Lower leg skin (tissue), 3 donors: ENCODE measurements around the gene RSPRY1.

Experiments used
- CTCF ChIP-seq, 3 donors: fragments of 450-650 bp; IDR thresholded peaks; one replicate each; pipeline ENCODE4 v1.5.1; 2016; ENCODE audit warnings: antibody characterized with exemption in 3 of 3, mild to moderate bottlenecking in 3 of 3, moderate library complexity in 2 of 3
- POLR2A ChIP-seq, 2 donors: fragments of 450-650 bp; IDR thresholded peaks; one replicate each; pipeline ENCODE4 v1.6.1; 2016 to 2017; ENCODE audit warnings: antibody characterized with exemption in 2 of 2, mild to moderate bottlenecking in 1 of 2, moderate library complexity in 1 of 2

DNA sequence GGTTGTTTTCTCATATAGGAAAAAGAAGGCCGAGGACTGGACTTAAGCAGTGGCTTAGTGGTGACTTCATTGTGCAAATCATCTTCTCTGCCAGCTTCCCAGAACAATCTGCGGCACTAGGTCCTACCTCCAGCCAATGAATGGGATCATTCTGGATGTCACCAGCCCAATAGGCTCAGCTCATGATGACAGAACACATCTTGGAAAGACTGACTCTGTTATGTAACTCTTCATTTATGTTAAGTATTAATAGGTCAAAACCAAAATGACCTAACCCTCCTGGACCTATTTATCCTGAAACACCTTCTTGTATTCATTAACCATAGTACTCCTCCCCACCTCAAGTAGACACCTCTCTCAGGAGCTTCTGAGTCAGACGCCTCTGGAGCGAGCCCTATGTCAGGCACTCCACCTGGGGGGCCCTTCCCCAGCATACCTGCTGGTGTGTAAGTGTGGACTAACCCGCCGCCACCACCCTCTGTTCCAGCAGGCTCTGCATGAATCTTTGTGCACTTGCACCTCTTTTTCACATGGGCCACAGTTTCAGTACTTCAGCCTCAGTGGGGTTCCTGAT lies 66.1 kb downstream of the RSPRY1 start:
- no peak for TF ChIP-seq CTCF (IDR thresholded peaks at IDR 0.05)
- TF ChIP-seq POLR2A (IDR thresholded peaks at IDR 0.05), result no peak
